Stimulated activated naive CD4-positive, alpha-beta T cell (primary cell): ENCODE data around the gene VMP1.

Source experiments
- DNase-seq, 6 experiments: peaks; one replicate each; lab custom pipeline; 2025; lab: John Stamatoyannopoulos, UW

VMP1 gene

DNA sequence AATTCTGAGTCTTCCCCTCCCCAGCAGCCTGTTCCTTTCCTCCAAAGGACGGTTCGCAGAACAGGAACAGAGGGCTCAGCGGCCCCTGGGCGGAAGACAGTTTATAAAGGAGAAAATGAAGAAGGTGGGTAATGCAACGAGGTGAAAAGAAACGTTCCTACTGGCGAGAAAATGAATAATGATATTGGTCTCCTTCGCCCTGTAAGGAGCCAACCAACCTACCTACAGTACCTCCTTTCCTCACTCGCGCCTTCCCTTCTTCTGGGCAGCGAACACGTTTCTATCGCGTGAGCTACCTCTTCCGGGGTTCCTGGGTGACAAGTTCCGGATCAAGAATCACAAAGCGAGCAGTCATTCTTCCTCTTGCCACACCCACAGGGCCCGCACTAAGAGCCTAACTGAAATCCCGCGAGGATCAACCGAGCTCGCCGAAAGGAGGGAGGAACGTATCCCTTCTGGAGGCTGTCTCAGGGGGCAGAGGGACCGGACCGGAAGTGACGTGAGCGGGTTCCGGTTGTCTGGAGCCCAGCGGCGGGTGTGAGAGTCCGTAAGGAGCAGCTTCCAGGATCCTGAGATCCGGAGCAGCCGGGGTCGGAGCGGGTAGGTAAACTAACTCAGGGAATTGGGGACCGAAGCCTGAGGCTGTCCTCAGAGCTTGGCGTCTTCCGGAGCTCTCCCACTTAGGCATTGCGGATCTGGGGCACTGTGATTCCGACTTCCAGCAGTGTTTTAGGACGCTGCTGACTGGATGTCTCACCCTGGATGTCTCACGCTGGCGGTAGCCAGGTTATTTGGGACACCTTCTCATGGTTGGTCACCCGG, at the start of gene VMP1, which contains the start of gene PTRH2:
Gene VMP1 (plus strand): TSS at position 506 of the 822 bp plus-strand sequence. CDS start 23,793 bp downstream, outside the sequence.
Gene PTRH2 (minus strand): TSS at position 282 of the 822 bp plus-strand sequence. CDS start 9,452 bp downstream, outside the sequence.
- peak; percentile 77 to 91 (median 84) for DNase-seq

GRCh38 chr17:59666235-59666634, 41.2 kb upstream of the VMP1 start:
- DNase-seq = no peak

DNA sequence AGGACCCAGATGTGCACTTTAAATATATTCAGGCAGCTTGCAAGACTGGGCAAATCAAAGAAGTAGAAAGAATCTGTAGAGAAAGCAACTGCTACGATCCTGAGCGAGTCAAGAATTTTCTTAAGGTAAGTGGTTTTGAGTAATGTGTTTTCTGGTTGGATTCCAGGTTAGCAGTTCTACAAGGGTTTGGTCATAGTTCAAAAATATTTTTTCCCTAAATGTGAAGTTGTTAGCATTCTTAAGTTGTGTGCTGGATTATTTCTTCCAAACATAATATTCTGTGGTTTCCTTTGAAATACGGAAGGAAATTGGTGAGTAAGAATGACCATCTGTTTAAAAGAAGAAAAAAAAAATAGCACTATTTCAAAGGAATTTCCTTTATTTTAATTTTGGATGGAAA, 38.6 kb upstream of the VMP1 start:
- no peak for DNase-seq

DNA sequence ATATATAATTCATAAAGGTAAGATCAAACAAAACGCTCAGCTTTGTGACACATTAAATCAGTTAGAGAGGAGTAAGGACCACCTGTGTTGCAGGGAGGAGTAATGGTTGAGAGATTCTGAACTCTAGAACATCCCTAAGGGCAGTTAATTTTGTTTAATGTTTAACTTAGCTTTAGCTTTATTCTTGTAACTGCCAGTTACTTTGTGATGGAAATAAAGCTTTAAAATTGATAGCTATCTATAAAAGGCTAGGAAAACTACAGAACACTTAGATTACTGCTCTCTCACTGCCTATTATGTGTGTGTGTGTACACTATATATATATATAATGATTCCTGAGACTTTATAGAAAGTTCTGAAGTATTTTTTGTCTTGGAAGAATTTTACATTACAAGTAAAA, 38.0 kb upstream of the VMP1 start:
- no peak for DNase-seq

DNA sequence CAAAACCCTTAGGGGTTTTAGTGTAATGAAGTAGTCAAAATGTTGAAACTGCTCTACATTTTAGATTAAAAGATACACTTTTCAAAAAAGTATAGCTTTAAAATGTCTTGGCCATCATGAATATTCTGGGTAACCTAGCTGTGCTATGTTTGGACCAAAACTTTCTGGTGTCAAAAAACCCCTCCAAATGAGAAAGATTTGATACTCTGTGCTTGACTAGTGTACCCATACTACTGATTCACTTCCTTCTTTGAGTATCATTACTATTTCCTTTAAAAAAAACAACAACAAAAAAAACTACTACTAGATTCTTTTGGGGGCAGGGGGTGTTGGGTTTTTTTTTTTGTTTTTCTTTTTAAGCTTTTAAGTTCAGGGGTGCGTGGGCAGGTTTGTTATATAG, 37.5 kb upstream of the VMP1 start:
- no peak for DNase-seq

DNA sequence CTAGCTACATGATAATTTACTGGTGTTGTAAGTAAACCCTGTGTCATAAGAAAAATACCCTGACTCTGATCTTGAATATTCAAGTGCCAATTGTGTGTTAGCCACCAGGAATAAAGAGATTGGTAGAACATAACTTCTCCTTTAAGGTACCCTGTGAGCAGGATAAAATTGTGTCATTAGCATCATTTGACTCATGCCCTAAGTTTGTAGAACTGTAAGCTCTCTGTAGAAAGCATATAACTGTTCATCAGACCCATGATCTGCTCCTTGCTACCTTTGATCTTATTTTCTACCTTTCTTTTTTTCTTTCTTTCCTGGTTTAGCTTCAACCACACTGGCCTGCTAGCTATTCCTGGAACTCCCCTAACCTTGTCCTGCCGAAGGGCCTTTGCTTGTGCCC, 36.1 kb upstream of the VMP1 start:
- no peak for DNase-seq

- DNase-seq = no peak
Observed at GRCh38 chr17:59675231-59675630, 32.2 kb upstream of the VMP1 start.

DNA sequence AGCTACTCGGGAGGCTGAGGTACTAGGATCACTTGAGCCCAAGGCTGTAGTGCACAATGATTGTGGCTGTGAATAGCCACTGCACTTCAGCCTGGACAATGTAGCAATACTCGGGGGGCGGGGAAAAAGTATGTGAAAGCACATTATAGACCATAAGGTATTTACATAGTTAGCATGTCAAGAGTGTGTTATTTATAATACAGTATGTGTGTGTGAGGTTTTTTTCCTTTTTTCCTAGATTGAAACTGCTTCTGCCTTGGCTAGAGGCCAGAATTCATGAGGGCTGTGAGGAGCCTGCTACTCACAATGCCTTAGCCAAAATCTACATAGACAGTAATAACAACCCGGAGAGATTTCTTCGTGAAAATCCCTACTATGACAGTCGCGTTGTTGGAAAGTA, 30.7 kb upstream of the VMP1 start:
- no peak for DNase-seq

DNA sequence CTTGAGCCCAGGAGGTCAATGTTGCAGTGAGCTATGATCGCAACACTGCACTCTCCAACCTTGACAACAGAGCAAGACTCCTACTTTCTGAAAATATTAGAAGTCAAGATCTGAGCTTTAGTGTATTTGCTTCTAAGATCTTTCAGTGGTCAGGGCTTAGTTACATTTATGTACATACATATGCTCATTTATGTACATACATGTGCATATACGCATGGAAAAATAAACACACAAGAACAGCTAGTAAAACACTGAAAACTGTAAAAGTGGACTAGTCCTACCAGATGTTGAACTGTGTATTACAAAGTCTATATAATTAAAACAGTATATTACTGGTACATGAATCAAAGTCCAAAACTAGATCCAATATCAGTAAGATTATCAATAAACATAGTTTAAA, 28.5 kb upstream of the VMP1 start:
- DNase-seq = no peak

GRCh38 chr17:59680314-59680713, 27.1 kb upstream of the VMP1 start:
- no peak for DNase-seq

DNA sequence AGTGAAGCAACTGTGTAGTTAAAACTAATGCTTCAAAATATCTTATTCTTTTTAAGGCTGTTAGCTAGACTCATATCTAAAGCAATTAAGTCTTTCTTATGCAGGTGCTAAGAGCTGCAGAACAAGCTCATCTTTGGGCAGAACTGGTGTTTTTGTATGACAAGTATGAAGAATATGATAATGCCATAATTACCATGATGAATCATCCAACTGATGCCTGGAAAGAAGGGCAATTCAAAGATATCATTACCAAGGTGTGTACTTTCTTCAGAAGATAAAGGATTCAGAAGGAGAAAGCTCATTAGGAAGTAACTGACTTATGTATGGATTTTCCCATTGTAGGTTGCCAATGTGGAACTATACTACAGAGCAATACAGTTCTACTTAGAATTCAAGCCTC, 24.2 kb upstream of the VMP1 start:
- no peak for DNase-seq

DNA sequence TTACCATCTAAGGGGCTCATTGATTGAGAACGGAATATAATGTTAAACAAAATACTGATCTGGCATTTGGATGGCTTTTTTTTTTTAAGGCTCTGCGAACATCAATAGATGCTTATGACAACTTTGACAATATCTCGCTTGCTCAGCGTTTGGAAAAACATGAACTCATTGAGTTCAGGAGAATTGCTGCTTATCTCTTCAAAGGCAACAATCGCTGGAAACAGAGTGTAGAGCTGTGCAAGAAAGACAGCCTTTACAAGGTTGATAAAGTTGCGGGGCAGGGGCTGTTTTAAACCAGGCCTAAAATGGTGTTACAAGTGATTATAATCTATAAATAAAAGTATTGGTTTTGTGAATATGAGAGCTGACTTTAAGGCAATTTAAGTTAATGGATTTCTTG, 22.5 kb upstream of the VMP1 start:
- DNase-seq = no peak

- no peak for DNase-seq
Observed at GRCh38 chr17:59688008-59688407, 19.4 kb upstream of the VMP1 start.

- no peak for DNase-seq
Observed at GRCh38 chr17:59688496-59688895, 19.0 kb upstream of the VMP1 start.

DNA sequence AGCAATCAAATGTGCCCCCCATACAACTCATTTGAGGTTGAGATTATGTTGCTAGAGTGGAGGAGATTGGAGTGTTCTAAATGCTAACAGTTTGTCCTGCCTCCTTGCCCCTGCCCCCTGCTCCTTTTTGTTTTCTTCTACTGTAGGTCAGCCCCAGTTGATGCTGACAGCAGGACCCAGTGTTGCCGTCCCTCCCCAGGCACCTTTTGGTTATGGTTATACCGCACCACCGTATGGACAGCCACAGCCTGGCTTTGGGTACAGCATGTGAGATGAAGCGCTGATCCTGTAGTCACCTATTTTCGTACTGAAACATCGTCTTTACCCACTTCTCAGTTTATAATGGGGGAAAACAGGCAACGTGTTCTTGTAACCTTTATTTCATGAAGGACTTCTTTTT, 13.9 kb upstream of the VMP1 start:
- DNase-seq = no peak

GRCh38 chr17:59694344-59694743, 13.1 kb upstream of the VMP1 start:
- no peak for DNase-seq

GRCh38 chr17:59695945-59696681, 11.3 kb upstream of the VMP1 start:
- DNase-seq = no peak

GRCh38 chr17:59696682-59697277, 10.7 kb upstream of the VMP1 start:
- no peak for DNase-seq

GRCh38 chr17:59698143-59698542, 9.3 kb upstream of the VMP1 start:
- no peak for DNase-seq

GRCh38 chr17:59699218-59699617, 8.2 kb upstream of the VMP1 start:
- no peak for DNase-seq

DNA sequence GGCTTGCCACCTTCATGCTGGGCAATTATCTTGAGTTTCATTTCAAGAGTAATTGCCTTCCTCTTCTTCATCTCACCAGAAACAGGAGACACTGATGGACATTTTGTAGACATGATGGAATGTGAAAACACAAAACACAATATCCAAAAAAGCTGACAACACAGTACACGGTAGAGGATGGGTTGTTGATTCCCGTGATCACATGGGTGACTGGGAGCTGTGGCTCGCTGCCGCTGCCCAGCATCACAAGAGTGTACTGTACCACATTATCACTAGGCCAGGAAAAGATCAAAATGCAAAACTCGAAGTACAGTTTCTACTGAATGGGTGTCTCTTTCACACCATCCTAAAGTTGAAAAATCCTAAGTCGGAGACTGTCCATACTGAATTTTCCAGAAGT, 7.7 kb upstream of the VMP1 start:
- DNase-seq = no peak

- no peak for DNase-seq
Observed at GRCh38 chr17:59702304-59702703, 5.2 kb upstream of the VMP1 start.

DNA sequence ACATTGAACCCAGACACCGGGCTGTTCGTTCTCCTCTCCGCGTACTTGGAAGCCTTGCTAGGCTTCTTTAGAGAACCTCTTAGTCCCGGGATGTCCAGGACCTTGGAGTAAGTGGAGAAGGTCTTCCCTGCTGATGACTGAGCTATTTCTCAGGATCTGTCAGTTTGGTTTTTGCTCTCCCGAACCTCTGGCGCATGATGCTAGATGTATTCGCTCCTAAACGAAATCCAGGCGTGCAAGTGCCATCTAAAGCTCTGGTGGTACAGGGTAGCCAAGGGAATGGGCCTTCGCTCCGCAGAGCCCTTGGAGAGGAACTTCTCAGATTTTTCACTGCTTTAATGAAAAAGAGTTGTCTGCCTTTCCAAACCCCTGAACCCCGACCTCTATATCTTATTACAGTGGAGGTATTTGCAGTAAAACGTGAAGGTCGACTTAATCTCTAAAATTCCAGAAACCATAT, 547 bp downstream of the VMP1 start:
- peak in 1 of 6 experiments; percentile 13 for DNase-seq
